Activated T-cell treated with anti-CD3 and anti-CD28 coated beads for 24 hours (primary cell): Measurements from ENCODE around the gene ATP9A.
A peak's percentile ranks its signal among the peaks of the same experiment; 100 is the strongest.
"Not testable (repeated sequence)": the region's sequence is repeated elsewhere in the genome, so short reads cannot be mapped to it uniquely, and the experiment has no call there.

Experiments used
- DNase-seq: peaks from one replicate; pipeline ENCODE4 v3.0.0-alpha.2; 2020; ENCODE audit warnings: low read depth

ATP9A gene

DNA sequence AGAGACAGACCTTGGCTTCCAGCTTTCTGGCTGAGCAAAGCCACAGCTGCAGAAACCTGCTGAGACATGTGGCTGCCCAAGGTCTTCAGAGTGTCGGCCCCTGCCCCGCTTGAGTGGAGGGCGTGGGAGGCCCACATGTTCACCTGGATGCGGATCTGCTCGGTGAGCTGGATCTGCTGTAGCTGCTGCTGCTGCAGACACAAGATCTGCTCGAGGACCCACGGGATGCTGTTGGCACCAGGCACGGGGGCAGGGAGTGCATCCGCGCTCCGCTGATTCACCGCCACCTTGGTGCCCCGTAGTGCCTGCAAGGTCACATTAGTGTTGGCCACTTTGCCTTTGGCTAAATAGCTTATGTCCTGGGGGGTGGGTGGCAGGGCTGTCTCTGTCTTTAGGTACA, 23.4 kb upstream of the ATP9A start:
- DNase-seq: no peak

DNA sequence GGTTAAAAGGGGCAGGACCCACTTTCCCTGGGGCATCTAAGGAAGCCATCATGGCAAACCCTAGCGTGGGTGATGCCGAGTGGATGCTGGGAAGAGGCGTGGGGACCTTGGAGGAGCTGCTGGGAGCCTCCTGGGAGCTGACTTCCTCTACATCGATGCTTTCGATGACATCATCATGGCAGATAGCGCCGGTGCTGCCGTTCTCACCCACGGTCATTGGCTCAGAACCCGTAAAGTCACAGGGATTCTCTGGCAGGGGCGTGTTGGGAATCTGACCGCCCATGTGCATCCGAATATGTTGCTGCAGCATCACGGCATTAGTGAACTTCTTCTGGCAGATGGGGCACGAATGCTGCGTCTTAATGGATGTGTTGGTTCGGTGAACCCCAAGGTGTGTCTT, 22.1 kb upstream of the ATP9A start:
- no peak for DNase-seq

DNA sequence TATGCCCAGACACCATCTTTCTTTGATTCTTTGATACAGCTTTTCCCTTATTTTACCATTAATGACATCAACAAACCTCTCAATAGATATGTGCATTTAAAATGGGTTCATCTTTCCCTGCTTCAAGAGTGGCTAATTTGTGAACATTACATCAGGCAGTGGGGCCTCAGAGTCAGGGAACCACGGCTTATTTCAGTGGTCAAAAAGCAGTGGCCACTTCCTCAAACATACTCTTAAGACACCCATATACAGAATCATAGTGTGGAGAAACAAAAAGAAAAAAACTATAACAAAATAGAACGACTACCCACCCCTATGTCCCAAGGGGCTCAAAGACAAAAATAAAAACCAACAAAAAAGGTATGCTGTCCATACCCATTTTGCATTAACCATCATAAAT, 21.2 kb upstream of the ATP9A start:
- no peak for DNase-seq

DNA sequence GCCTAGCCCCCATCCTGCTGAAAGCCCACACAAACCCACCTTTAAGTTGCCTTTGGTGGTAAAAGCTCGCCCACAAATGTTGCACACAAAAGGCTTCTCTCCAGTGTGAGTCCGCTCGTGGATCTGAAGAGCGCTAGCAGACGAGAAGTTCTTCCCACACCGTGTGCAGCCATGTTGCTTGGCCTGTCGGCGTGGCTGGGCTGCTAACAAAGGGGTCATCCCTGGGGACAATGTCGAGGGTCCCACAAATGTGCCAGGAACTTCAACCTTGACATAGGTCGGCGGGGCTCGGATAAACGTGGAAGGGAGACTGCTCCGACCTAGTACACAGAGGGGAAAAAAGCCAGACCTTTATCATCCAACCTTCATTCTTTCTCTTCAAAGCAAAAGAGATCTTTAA, 20.6 kb upstream of the ATP9A start:
- no peak for DNase-seq

DNA sequence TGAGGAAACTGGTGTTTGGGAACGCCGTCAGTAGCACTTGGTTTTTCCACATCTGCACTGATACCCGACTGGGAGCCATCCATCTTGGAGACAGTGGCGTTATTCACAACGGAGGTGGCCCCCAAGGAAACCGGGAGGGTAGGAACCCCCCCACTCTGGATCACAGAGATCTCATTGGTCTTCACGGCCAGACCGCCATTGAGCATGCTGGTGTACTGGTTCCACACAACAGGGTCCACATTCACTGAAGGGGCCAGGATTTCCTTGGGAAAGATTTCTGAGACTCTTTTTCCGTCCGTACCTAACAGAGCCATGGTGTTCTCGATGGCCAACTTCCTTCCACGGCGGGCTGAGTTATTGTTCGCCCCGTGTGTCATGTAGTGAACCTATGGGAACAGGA, 16.1 kb upstream of the ATP9A start:
- DNase-seq: no peak

DNA sequence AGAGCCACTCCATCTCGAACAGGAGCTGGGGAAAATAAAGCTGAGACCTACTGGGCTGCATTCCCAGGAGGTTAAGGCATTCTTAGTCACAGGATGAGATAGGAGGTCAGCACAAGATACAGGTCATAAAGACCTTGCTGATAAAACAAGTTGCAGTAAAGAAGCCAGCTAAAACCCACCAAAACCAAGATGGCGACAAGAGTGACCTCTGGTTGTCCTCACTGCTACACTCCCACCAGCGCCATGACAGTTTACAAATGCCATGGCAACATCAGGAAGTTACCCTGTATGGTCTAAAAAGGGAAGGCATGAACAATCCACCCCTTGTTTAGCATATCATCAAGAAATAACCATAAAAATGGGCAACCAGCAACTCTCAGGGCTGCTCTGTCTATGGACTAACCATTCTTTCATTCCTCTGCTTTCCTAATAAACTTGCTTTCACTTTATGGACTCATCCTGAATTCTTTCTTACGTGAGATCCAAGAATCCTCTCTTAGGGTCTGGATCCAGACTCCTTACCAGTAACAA, 10.1 kb upstream of the ATP9A start:
- not testable (repeated sequence) for DNase-seq

DNA sequence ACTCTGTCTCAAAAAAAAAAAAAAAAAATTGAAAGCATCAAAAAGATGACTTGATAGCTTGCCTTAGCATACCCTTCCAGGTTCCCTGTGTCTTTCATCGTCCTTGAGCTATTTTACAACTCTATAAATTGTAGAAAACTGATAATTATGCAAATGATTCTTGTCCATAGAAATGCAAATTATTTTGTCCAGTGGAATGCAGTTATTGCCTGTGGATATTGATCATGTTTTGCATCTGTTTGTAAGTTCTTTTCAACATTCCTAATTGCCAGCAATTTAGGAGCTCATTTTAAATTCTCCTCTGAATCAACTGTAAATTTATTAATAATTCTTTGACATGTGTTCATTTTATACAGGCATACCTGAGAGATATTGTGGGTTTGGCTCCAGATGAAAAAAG, 7.1 kb upstream of the ATP9A start:
- no peak for DNase-seq

DNA sequence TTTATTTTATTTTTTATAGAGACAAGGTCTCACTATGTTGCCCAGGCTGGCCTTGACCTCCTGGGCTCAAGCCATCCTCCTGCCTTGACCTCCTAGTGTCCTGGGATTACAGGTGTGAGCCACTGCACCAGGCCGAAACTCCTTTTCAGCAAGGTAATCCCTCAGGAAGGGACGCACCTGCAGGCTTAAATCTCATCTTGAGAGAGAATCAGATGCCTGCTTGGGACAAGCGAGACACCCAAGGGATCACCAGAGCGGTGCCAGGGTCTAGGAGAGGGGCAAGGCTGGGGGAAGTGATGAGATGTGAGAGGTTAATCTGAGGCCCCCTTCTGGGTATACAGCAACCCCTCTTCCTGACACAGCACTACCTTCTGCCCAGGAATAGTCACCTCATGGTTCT, 4.0 kb upstream of the ATP9A start:
- DNase-seq: no peak

DNA sequence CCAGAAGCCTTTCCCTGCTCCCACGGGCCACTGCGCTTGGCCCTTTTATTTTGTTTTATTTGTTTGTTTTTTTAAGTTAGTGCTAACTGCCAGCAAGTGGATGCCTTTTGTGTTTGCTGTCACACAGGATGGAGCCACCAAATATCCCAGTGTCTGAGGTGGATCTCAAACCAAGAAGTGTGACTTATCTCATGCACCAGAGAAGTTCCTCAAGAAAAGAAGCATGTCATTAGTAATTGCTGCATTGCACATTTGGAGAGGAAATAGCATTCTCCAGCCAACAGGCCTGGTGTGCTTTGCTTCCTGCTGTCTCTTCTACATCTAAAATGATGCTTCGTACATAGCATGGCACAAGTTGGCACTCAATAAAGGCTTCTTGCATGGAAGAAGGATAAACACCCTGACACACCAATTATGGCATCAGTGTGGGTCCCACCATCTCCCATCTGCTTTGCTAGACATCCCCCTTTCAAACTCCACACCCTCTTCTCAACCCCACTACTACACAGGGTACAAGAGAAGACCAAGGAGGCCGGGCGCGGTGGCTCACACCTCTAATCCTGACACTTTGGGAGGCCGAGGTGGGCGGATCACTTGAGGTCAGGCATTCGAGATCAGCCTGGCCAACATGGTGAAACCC, 1.9 kb upstream of the ATP9A start:
- DNase-seq: no peak

DNA sequence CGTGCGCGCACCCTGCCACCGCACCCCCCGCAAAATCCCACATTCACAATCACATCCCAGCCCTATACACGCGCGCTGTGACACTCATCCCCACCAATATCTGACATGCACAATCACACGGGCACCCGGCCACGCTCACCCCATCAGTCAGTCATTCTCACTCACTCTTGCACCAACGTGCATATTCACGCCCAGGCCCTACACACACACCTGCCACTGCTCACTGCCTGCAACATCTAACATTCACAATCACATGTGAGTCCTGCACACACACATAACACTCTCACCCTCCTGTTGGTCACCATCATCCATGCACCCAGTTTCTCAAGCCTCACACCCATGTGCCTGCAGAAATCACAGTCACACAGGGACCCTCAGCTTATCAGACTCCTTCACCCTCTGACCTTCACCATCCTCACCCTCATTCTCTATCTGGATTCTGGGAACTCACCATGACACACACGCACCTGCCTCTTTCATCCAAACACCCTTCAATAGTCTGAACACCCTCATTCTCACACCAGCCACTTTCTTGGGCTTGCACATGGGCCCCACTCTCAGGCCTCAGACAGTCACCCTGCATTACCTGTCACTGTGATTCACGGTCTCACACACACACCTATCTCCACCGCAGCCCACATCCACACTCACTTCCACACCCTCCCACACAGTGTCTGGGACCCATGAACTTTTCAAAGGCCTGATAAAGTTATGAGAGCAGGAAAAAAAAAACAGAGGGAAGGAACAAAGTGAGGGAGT, 748 bp upstream of the ATP9A start:
- no peak for DNase-seq

DNA sequence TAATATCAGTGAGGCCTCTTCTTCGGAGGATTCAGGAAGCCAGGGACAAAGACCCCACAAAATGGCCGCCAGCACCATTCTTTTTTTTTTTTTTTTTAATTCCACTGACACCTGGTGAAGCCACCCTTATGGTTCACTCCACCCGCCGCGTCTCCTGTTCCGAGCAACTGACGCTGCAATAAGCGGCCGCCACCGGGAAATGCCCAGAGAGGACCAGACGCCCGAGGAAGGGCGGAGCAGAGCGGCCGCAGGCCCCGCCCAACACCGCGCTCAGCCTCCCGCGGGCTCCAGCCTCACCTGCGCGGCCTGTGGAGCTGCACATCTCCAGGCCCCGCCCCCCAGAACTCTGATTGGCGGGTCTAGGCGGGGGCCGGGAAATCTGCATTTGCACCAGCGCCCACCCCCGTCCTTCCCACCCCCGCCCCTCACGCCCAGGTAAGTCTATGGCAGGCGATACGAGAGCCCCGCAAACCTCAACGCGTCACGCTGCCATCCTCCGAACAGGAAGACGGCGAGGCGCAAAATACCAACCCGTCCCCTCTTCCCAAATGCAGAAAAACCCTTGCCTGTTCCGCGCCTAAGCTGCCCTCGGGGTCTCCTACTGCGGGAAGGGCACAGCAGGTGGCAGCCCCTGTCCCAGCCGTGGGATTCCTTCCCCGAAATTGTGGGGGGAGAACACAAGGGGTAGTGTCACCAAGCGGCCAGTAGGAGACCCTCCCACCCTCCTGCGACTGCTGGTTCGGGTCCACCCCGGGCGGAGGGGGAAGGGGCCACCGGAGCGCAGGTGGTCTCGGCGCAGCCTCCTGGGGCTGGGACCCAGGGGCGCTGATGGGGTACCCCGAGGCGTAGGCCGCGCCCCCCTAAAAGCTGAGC, 960 bp downstream of the ATP9A start:
- DNase-seq: peak; percentile 23

DNA sequence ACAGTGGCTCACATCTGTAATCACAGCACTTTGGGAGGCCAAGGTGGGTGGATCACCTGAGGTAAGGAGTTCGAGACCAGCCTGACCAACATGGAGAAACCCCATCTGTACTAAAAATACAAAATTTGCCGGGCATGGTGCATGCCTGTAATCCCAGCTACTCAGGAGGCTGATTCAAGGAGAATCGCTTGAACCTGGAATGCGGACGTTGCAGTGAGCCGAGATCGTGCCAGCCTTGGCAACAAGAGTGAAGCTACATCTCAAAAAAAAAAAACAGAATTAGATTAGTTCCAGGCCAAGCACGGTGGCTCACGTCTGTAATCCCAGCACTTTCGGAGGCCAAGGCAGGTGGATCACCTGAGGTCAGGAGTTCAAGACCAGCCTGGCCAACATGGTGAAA, 2.8 kb downstream of the ATP9A start:
- DNase-seq: not testable (repeated sequence)

DNA sequence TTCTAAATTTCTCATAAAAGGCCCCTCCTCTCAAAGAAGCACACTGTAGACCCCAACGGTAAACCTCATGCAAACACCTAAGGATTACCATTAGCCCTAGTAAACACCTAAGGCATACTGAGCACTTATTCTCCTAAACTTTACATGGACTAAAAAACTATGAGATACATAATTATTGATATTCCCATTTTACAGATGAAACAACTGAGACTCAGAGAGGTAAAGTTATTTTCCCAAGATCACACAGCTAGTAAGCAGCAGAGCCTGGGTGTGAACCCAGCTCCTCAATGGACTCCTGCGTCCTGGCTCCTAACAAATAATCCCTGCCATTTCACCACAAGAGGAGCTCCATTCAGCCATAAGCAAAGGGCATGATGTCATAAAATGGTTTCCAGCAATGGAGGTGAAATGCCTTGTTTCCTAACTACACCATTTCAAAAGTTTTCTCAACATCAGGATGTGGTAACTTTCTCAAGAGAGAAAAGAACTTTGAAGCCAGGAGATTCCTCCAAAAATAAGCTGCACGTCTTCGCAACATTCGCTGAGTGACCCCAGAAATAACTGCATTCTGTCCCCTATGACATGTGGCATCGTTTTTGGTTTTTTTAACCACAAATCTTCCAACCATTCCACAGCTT, 4.1 kb downstream of the ATP9A start:
- no peak for DNase-seq

DNA sequence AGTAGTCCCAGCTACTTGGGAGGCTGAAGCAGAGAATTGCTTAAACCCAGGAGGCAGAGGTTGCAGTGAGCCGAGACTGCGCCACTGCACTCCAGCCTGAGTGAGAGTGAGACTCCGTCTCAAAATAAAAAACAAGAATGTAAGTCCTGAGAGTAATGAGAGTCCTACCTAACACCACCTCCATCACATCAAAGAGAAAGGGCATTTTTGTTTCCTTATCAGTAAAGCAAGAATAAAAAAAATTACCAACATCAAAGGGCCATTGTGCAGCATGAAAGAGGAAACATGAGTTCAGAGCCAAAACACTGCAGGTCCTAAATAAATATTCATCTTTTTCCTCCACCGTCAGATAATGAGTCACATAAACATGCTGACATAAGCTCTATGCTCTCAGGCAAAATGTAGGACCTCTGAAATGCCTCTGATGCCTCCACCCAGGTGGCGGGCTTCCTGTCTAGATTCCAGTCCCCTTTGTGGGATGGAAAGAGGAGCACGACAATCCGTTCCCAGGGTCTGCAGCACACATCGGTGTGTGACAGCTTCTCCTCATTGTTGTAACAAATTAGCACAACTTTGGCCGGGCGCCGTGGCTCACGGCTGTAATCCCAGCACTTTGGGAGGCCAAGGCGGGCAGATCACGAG, 7.2 kb downstream of the ATP9A start:
- DNase-seq: no peak

DNA sequence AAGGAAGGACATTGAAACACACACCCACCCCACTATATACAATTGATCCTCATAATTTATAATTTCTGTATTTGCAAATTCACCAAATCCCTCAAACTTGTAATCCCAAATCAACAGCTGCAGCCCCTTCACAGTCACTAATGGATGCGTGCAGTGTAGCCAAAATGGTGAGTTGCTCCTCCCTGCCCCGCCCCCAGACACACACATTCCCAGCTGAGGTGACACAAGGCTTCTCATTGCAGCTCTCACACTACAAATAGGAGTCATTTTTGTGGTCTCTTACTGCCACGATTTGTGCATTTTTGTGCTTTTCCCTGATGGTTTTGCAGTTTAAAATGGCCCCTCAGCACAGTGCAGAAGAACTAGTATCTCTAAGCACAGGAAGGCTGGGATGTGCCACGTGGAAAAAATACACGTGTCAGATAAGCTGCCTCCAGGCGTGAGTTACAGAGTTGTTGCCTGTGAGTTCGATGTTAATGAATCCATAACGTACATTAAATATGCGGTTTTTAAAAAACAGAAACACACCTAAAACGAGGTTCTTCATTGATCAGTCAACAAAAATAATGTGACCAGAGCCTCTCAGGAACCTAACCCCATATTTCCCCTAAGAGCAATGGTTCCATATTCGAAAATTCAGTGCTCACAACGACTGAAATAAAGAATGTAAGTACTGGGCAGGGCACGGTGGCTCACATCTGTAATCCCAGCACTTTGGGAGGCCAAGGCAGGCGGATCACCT, 8.2 kb downstream of the ATP9A start:
- no peak for DNase-seq

DNA sequence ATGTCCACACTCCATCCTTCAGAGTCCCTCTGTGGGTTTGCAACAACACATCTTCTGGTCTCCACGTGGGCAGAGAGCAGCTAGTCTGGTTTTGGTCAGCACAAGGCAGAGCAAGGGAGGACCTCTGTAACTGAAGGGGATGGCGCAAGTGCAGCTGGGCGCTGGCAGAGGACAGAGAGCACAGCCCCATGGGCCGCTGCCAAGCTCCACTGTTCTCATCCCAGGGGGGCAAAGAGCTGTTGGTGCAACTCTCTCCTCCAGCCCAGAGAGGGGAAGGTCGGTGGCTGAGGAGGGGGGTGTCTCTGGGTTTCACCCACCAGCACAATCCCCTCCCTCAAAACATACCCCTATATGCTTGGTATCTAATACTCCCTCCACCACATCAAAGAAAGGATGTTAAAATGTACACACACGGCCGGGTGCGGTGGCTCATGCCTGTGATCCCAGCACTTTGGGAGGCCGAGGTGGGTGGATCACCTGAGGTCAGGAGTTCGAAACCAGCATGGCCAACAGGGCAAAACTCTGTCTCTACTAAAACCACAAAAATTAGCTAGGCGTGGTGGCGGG, 9.1 kb downstream of the ATP9A start:
- DNase-seq: no peak

DNA sequence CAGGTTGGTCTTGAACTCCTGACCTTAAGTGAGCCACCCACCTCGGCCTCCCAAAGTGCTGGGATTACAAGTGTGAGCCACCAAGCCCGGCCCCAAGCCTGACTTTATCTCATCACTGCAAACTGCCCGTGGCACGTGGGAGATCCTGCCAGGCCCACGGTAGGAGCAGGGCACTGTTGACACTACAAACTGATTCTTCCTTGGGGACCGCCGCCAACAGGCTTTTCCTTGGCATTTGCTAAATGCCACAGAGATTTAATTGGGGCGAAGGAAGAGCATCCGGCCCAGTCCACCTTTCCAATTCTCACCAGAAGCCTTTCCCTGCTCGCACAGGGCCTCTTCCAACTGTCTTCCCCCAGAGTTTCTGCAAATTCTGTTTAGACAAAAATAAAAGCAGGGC, 11.0 kb downstream of the ATP9A start:
- DNase-seq: no peak

DNA sequence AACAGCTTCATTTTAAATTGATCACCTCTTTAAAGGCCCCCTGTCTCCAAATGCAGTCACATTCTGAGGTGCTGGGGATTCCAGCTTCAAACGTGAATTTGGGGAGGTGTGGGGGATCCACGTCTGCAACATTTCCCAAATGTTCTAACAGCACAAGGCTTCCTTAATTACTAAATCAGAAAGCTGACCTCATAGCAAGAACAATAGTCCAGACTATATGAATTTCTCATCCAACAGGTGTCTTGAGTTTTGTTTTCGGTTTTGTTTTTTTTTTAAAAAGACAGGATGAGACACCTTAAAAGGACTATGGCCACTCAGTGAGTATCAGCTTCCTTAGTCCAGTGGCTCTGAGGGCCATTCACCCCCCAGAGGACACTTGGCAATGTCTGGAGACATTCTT, 11.5 kb downstream of the ATP9A start:
- no peak for DNase-seq

DNA sequence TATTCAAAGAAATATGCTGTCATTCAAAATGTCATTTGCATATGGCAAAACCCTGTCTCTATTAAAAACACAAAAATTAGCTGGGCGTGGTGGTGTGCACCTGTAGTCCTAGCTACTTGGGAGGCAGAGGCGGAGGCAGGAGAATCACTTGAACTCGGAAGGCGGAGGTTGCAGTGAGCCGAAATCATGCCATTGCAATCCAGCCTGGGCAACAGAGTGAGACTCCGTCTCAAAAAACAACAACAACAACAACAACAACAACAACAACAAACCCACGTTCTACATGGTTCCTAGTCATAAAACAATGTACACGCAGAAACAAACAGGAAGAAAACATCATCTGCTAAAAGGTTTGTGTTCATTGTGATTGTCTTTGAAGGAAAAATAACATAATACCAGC, 15.0 kb downstream of the ATP9A start:
- not testable (repeated sequence) for DNase-seq

DNA sequence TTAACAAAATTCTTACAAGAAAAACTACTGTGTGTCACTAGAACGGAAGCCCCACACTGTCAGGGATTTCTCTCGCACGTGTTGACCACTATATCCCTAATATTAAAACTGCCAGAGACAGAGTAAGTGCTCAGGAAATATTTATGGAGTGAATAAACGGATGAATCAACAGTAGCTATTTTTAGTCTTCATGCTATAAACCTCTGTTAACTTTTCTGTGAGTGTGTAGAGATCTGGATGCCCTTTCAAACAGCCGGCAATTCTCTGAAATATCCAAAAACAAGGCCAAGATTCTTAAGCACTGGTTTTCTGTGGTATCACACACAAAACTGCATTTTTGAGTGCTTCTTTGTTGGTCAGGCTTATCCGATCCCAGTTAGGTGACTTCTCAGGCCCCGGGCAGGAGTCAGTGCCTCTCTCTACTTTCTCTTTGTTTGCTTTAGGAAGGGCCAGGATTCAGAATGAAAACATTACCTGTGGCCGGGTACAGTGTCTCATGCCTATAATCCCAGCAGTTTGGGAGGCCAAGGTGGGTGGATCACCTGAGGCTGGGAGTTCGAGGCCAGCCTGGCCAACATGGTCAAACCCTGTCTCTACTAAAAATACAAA, 15.7 kb downstream of the ATP9A start:
- no peak for DNase-seq
